Duodenal mucosa (tissue), 2 donors: ENCODE data around the gene DGKZ.

Experiments
- H3K27ac ChIP-seq: one replicate; pipeline ENCODE4 v1.7.0; 2013; ENCODE audit warnings: low read depth, low read length
- H3K27me3 ChIP-seq, 2 donors: one replicate each; pipeline ENCODE4 v1.7.0; 2013; ENCODE audit warnings: low read length in 2 of 2, control low read depth in 1 of 2; ENCODE audit not compliant: insufficient read depth in 2 of 2, control insufficient read depth in 1 of 2
- H3K36me3 ChIP-seq, 2 donors: one replicate each; pipeline ENCODE4 v1.7.0; 2013; ENCODE audit warnings: low read length in 2 of 2, control low read depth in 1 of 2; ENCODE audit not compliant: insufficient read depth in 2 of 2, control insufficient read depth in 1 of 2
- H3K4me1 ChIP-seq, 2 donors: one replicate each; pipeline ENCODE4 v1.7.0; 2013; ENCODE audit warnings: low read length in 2 of 2, control low read depth in 1 of 2; ENCODE audit not compliant: insufficient read depth in 2 of 2, control insufficient read depth in 1 of 2
- H3K4me3 ChIP-seq, 2 donors: one replicate each; pipeline ENCODE4 v1.7.0; 2013; ENCODE audit warnings: low read length in 2 of 2, low read depth in 1 of 2
- H3K9ac ChIP-seq, 2 donors: one replicate each; pipeline ENCODE4 v1.7.0; 2013; ENCODE audit warnings: low read length in 2 of 2, low read depth in 1 of 2
- H3K9me3 ChIP-seq, 2 donors: one replicate each; pipeline ENCODE4 v1.7.0; 2013; ENCODE audit warnings: low read length in 2 of 2, control low read depth in 1 of 2; ENCODE audit not compliant: control insufficient read depth in 1 of 2

The DGKZ gene

GRCh38 chr11:46334211-46334610 is 13.1 kb upstream of the DGKZ start:
- H3K27me3 ChIP-seq: peaks cover 45 to 46% of the 10 kb centered on the region in 2 donors
- no peak overlapping the region for H3K4me3 ChIP-seq
- H3K4me1 ChIP-seq: peaks cover 13 to 18% of the 10 kb centered on the region in 2 donors
- no peaks in the 10 kb centered on the region for H3K9me3 ChIP-seq
- H3K9ac ChIP-seq: no peak overlapping the region
- no peaks in the 10 kb centered on the region for H3K36me3 ChIP-seq
- no peak overlapping the region for H3K27ac ChIP-seq

- H3K27ac ChIP-seq: no peak overlapping the region
- peaks cover 36 to 37% of the 10 kb centered on the region in 2 donors for H3K27me3 ChIP-seq
- H3K4me3 ChIP-seq: no peak overlapping the region
- H3K4me1 ChIP-seq: peaks cover 13 to 27% of the 10 kb centered on the region in 2 donors
- H3K9me3 ChIP-seq: no peaks in the 10 kb centered on the region
- H3K9ac ChIP-seq: no peak overlapping the region
- H3K36me3 ChIP-seq: no peaks in the 10 kb centered on the region
These were observed 12.0 kb upstream of the DGKZ start for GRCh38 chr11:46335271-46335670.

GRCh38 chr11:46335890-46336562 is 11.2 kb upstream of the DGKZ start:
- peaks cover 33% of the 10 kb centered on the region in 2 donors for H3K27me3 ChIP-seq
- no peak overlapping the region for H3K4me3 ChIP-seq
- H3K9me3 ChIP-seq: no peaks in the 10 kb centered on the region
- H3K36me3 ChIP-seq: no peaks in the 10 kb centered on the region
- H3K27ac ChIP-seq: no peak overlapping the region
- no peak overlapping the region for H3K9ac ChIP-seq
- peaks cover 10 to 27% of the 10 kb centered on the region in 2 donors for H3K4me1 ChIP-seq

- no peak overlapping the region for H3K27ac ChIP-seq
- no peak overlapping the region for H3K9ac ChIP-seq
These were observed 10.6 kb upstream of the DGKZ start for GRCh38 chr11:46336563-46337180.

GRCh38 chr11:46337626-46338345 is 9.5 kb upstream of the DGKZ start:
- peaks cover 10 to 28% of the 10 kb centered on the region in 2 donors for H3K4me1 ChIP-seq
- H3K9me3 ChIP-seq: no peaks in the 10 kb centered on the region
- no peak overlapping the region for H3K9ac ChIP-seq
- H3K27ac ChIP-seq: no peak overlapping the region
- peaks cover 17 to 18% of the 10 kb centered on the region in 2 donors for H3K27me3 ChIP-seq
- no peaks in the 10 kb centered on the region for H3K36me3 ChIP-seq
- no peak overlapping the region for H3K4me3 ChIP-seq

More at GRCh38 chr11:46336563-46337180, 10.6 kb upstream of the DGKZ start:
- Histone ChIP-seq H3K36me3 (no peaks in the 10 kb centered on the region), H3K4me1 (peaks cover 10 to 27% of the 10 kb centered on the region in 2 donors), H3K4me3 (no peak overlapping the region), H3K9me3 (no peaks in the 10 kb centered on the region), H3K27me3 (peaks cover 27 to 29% of the 10 kb centered on the region in 2 donors)

- Histone ChIP-seq H3K36me3 (no peaks in the 10 kb centered on the region), H3K9ac (no peak overlapping the region), H3K9me3 (no peaks in the 10 kb centered on the region), H3K27me3 (peaks cover 12% of the 10 kb centered on the region in 2 donors), H3K4me1 (peaks cover 6 to 24% of the 10 kb centered on the region in 2 donors), H3K27ac (no peak overlapping the region), H3K4me3 (no peak overlapping the region)
These were observed 8.7 kb upstream of the DGKZ start for GRCh38 chr11:46338636-46338987.

- Histone ChIP-seq H3K27me3 (peaks cover 7% of the 10 kb centered on the region in 2 donors), H3K36me3 (no peaks in the 10 kb centered on the region), H3K27ac (no peak overlapping the region), H3K4me1 (peaks cover 5 to 24% of the 10 kb centered on the region in 2 donors), H3K9me3 (no peaks in the 10 kb centered on the region), H3K4me3 (no peak overlapping the region), H3K9ac (no peak overlapping the region)
These were observed 8.1 kb upstream of the DGKZ start for GRCh38 chr11:46338988-46339666.

GRCh38 chr11:46339816-46340215 is 7.4 kb upstream of the DGKZ start:
- no peak overlapping the region for H3K27ac ChIP-seq
- no peak overlapping the region for H3K4me3 ChIP-seq
- H3K36me3 ChIP-seq: no peaks in the 10 kb centered on the region
- peaks cover 5 to 24% of the 10 kb centered on the region in 2 donors for H3K4me1 ChIP-seq
- no peaks in the 10 kb centered on the region for H3K9me3 ChIP-seq
- H3K9ac ChIP-seq: no peak overlapping the region
- H3K27me3 ChIP-seq: peaks cover 0 to under 1% of the 10 kb centered on the region in 2 donors

GRCh38 chr11:46341454-46341853 is 5.8 kb upstream of the DGKZ start:
- Histone ChIP-seq H3K9me3 (no peaks in the 10 kb centered on the region), H3K9ac (no peak overlapping the region), H3K36me3 (no peaks in the 10 kb centered on the region), H3K4me3 (no peak overlapping the region), H3K4me1 (peaks cover 12 to 30% of the 10 kb centered on the region in 2 donors), H3K27ac (no peak overlapping the region), H3K27me3 (no peaks in the 10 kb centered on the region)

GRCh38 chr11:46342239-46342638 is 5.0 kb upstream of the DGKZ start:
- no peaks in the 10 kb centered on the region for H3K27me3 ChIP-seq
- no peak overlapping the region for H3K9ac ChIP-seq
- H3K27ac ChIP-seq: no peak overlapping the region
- no peak overlapping the region for H3K4me3 ChIP-seq
- H3K9me3 ChIP-seq: no peaks in the 10 kb centered on the region
- H3K36me3 ChIP-seq: no peaks in the 10 kb centered on the region
- H3K4me1 ChIP-seq: peaks cover 18 to 35% of the 10 kb centered on the region in 2 donors
